ENCODE data around the gene GRIK4.

Gene GRIK4

DNA sequence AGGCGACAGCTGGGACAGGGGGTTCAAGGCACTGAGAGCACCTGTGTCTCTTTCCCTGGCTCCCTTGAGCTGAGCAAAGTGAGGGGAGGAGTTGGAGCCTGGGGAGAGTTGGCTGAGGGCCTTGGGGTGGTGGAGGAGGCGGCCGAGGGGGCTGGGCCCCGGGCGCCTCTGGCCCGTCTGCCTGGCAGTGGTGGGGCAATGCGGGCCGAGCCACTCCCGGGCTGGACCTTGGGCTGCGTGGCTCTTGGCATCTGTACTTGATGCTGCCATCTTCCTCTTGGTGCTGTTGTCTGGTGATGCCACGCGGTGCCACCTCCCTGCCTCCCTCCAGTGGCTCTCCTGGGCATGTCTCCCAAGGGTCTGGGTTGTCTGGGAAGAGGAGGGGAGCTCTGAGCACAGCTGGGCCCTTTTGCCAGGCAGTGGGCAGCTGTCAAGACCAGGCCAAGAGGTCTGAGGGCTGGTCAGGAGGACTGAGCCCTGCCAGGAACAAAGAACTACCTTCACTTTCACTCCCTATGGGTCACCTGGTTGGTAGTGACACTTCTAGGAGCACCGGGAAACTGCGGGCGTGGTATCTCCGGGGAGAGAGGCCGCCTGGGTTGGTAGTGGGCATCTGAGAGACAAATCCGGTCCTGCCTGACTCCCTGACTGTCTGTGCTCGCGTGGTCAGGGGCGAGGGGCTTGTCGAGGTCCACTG lies 1.3 kb downstream of the GRIK4 start:
- Histone ChIP-seq H3K9me3 (ENCODE audit: control insufficient read depth, low read length) (no peaks in the 10 kb centered on the region), H3K27me3 (ENCODE audit: control insufficient read depth, insufficient read depth, low read length) (peaks cover 44% of the 10 kb centered on the region), H3K9ac (ENCODE audit: low read length) (no peak overlapping the region), H3K4me3 (ENCODE audit: low read length) (no peak overlapping the region), H3K4me1 (ENCODE audit: control insufficient read depth, insufficient read depth, low read length) (peaks cover 4% of the 10 kb centered on the region), H3K36me3 (ENCODE audit: control insufficient read depth, insufficient read depth, low read length) (no peaks in the 10 kb centered on the region)

- H3K9me3 ChIP-seq (ENCODE audit: control insufficient read depth, low read length), result no peaks in the 10 kb centered on the region
- no peak overlapping the region for H3K4me3 ChIP-seq (ENCODE audit: low read length)
- peaks cover 44% of the 10 kb centered on the region for H3K27me3 ChIP-seq (ENCODE audit: control insufficient read depth, insufficient read depth, low read length)
- H3K36me3 ChIP-seq (ENCODE audit: control insufficient read depth, insufficient read depth, low read length), result no peaks in the 10 kb centered on the region
- H3K9ac ChIP-seq (ENCODE audit: low read length), result no peak overlapping the region
- peaks cover 4% of the 10 kb centered on the region for H3K4me1 ChIP-seq (ENCODE audit: control insufficient read depth, insufficient read depth, low read length)
These were observed 2.1 kb downstream of the GRIK4 start for GRCh38 chr11:120513436-120514315.

DNA sequence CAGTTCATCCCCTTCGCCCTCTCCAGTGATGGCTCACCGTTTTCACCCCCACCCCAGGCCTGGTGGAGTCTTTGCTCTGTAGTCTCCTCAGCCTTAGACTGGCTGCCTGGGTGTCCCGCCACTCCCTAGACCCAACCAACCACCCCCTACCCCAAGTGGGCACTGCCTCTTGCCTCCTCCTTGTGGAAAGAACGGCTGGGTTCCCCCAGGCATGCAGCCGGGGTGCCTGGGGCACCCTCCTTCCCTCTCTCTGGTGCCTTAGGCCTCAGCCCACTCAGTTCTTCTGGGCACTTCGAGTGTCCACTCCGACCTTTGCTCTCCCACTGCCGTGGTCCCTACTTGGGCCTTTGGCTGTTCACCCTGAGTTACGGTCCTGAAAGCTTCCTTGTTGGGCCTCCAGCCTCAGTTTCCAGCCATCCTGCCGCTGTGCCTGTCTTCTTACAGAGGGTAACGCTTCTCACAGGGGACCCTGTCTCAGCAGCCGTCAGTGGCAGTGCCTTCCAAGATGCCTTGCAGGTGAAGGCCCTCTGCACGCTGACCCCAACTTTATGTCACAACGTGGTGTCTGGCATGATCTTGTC lies 3.1 kb downstream of the GRIK4 start:
- Histone ChIP-seq H3K9ac (ENCODE audit: low read length) (no peak overlapping the region), H3K9me3 (ENCODE audit: control insufficient read depth, low read length) (no peaks in the 10 kb centered on the region), H3K27me3 (ENCODE audit: control insufficient read depth, insufficient read depth, low read length) (peaks cover 44% of the 10 kb centered on the region), H3K4me1 (ENCODE audit: control insufficient read depth, insufficient read depth, low read length) (peaks cover 4% of the 10 kb centered on the region), H3K4me3 (ENCODE audit: low read length) (no peak overlapping the region), H3K36me3 (ENCODE audit: control insufficient read depth, insufficient read depth, low read length) (no peaks in the 10 kb centered on the region)

DNA sequence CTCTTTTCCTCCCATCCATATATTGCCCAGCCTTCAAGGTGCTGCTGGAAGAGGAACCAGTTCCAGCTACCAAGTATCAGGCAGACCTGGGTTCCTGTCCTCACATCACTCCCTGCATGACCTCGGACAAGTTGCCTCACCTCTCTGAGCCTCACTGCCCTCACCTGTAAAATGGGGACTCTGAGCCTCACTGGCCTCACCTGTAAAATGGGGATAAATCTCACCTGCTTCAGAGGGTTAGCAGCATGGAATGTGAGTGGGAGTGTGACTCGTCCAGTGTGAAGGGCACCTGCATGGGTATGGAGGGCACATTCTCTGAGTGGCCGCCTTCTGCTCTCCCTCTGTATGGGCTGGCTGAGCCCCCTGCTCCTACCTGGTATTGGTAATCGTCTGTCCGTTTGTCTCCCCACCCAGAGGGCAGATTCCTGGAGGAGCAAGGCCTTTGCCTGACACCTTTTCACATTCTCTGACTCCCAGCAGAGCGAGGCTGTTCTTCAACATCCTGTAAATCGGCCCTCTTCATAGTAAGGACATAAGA lies 3.7 kb downstream of the GRIK4 start:
- no peak overlapping the region for H3K4me3 ChIP-seq (ENCODE audit: low read length)
- no peaks in the 10 kb centered on the region for H3K9me3 ChIP-seq (ENCODE audit: control insufficient read depth, low read length)
- peaks cover 44% of the 10 kb centered on the region for H3K27me3 ChIP-seq (ENCODE audit: control insufficient read depth, insufficient read depth, low read length)
- H3K9ac ChIP-seq (ENCODE audit: low read length), result no peak overlapping the region
- peaks cover 4% of the 10 kb centered on the region for H3K4me1 ChIP-seq (ENCODE audit: control insufficient read depth, insufficient read depth, low read length)
- H3K36me3 ChIP-seq (ENCODE audit: control insufficient read depth, insufficient read depth, low read length), result no peaks in the 10 kb centered on the region

GRCh38 chr11:120516461-120517389 lies 5.2 kb downstream of the GRIK4 start:
- peaks cover 36% of the 10 kb centered on the region for H3K27me3 ChIP-seq (ENCODE audit: control insufficient read depth, insufficient read depth, low read length)
- no peaks in the 10 kb centered on the region for H3K9me3 ChIP-seq (ENCODE audit: control insufficient read depth, low read length)
- peaks cover 4% of the 10 kb centered on the region for H3K4me1 ChIP-seq (ENCODE audit: control insufficient read depth, insufficient read depth, low read length)
- no peak overlapping the region for H3K4me3 ChIP-seq (ENCODE audit: low read length)
- no peaks in the 10 kb centered on the region for H3K36me3 ChIP-seq (ENCODE audit: control insufficient read depth, insufficient read depth, low read length)
- H3K9ac ChIP-seq (ENCODE audit: low read length), result no peak overlapping the region

DNA sequence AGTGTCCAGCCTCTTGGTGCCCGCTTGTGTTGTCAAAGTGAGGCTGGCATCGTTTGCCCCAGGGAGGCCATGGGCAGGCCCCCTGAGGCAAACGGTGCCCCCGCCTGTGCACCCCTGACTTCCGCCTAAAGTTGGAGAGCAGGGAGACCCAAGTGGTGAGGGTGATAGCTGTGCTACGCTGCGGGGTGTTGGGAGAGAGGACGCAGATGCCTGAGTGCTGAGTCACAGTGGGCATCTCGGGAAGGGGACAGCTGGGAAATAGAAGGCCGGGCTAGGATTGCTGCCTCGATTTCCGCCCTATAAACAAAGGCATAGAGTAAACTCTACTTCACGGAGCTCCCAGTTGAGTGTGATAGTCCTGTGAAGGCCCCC lies 5.8 kb downstream of the GRIK4 start:
- Histone ChIP-seq H3K9me3 (ENCODE audit: control insufficient read depth, low read length) (no peaks in the 10 kb centered on the region), H3K4me3 (ENCODE audit: low read length) (no peak overlapping the region), H3K27me3 (ENCODE audit: control insufficient read depth, insufficient read depth, low read length) (peaks cover 33% of the 10 kb centered on the region), H3K4me1 (ENCODE audit: control insufficient read depth, insufficient read depth, low read length) (peaks cover 4% of the 10 kb centered on the region), H3K9ac (ENCODE audit: low read length) (no peak overlapping the region), H3K36me3 (ENCODE audit: control insufficient read depth, insufficient read depth, low read length) (no peaks in the 10 kb centered on the region)

DNA sequence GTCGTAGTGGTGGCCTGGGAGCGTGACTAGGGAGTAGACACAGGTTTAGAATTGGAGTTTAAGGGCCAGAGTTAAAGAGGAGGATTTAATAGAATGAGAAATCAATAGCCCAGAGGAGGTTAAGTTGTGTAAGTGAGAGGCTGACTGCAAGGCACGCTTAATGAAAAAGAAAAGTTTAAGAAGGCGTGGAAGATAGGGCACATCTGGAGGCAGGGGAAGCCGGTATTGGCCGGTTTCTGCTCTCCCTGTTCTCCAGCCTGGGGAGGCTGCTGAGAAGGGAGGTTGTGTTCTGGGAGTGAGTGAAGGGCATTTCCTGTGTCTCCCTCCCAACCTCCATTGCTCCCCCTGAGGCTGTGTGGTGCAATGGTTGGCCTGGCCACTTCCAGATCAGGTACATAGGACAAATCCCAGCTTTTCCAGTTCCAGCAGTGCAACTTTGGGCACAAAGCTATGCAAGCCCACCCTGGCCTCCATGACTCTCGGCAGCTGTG lies 6.3 kb downstream of the GRIK4 start:
- no peak overlapping the region for H3K9ac ChIP-seq (ENCODE audit: low read length)
- H3K9me3 ChIP-seq (ENCODE audit: control insufficient read depth, low read length), result no peaks in the 10 kb centered on the region
- H3K27me3 ChIP-seq (ENCODE audit: control insufficient read depth, insufficient read depth, low read length), result peaks cover 34% of the 10 kb centered on the region
- no peaks in the 10 kb centered on the region for H3K36me3 ChIP-seq (ENCODE audit: control insufficient read depth, insufficient read depth, low read length)
- no peak overlapping the region for H3K4me3 ChIP-seq (ENCODE audit: low read length)
- peaks cover 4% of the 10 kb centered on the region for H3K4me1 ChIP-seq (ENCODE audit: control insufficient read depth, insufficient read depth, low read length)

DNA sequence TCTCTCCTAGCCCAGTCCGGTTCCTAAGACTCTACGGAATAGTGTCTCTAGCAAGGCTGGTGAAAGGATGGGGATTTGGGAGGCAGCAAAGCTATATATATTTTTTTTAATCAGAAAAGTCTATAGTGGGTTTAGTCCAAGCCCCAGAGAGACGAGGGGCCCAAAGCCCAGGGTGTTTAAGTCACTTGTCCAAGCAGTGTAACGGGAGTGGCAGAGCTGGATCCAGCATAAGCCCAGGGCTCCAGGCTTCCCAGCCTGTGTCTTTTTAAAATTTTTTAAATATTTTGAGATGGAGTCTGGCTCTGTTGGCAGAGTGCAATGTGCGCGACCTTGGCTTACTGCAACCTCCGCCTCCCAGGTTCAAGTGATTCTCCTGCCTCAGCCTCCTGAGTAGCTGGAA lies 6.8 kb downstream of the GRIK4 start:
- peaks cover 4% of the 10 kb centered on the region for H3K4me1 ChIP-seq (ENCODE audit: control insufficient read depth, insufficient read depth, low read length)
- no peak overlapping the region for H3K9ac ChIP-seq (ENCODE audit: low read length)
- no peaks in the 10 kb centered on the region for H3K9me3 ChIP-seq (ENCODE audit: control insufficient read depth, low read length)
- no peak overlapping the region for H3K4me3 ChIP-seq (ENCODE audit: low read length)
- H3K36me3 ChIP-seq (ENCODE audit: control insufficient read depth, insufficient read depth, low read length), result no peaks in the 10 kb centered on the region
- H3K27me3 ChIP-seq (ENCODE audit: control insufficient read depth, insufficient read depth, low read length), result peaks cover 34% of the 10 kb centered on the region

DNA sequence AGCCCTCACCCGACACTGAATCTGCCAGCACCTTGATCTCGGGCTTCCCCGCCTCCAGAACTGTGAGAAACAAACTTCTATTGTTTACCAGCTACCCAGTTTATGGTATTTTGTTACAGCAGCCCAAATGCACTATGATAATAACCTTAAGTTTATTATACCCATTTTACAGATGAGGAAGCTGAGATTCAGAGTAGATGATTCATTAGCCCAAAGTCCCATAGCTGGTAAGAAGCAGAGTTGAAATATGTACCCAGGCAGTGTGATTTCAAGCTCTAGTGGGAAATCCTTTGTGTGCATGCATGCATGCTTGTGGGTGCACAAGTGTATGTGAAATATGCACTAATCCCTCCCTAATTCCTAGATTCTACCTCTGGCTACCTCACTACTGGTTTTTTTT lies 7.9 kb downstream of the GRIK4 start:
- H3K36me3 ChIP-seq (ENCODE audit: control insufficient read depth, insufficient read depth, low read length), result no peaks in the 10 kb centered on the region
- H3K9me3 ChIP-seq (ENCODE audit: control insufficient read depth, low read length), result no peaks in the 10 kb centered on the region
- H3K4me1 ChIP-seq (ENCODE audit: control insufficient read depth, insufficient read depth, low read length), result peaks cover 4% of the 10 kb centered on the region
- H3K27me3 ChIP-seq (ENCODE audit: control insufficient read depth, insufficient read depth, low read length), result peaks cover 32% of the 10 kb centered on the region
- no peak overlapping the region for H3K4me3 ChIP-seq (ENCODE audit: low read length)
- no peak overlapping the region for H3K9ac ChIP-seq (ENCODE audit: low read length)

DNA sequence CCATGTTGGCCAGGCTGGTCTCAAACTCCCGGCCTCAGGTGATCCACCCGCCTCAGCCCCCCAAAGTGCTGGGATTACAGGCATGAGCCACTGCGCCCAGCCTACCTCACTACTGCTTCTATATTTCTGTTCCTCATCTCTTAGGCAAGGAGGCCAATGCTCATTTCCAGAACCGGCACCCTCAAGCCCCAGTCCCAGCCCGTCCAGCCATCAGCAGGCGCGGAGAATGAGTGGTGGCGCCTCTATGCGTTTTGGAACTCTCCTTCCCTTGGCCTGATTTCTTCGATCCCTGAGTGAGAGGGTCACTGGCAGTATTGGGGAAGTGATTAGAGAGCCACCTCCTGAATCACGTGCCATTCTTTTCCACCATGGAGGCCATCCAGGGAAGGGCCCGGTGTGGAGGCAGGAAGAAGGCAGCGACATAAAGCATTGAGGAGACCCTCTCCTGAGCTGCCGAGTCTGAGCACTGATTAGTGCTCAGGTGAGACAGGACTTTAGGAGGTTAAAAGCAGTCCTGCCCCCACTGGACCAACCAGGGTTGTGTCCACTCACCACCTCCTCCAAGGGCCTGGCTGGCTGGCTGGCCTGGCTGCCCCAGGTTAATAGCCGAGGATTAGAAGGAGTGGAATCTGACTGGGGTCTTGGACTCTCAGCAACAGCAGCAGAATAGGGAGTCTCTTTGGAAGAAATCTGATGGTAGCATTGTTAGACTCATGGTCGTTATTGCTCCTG lies 8.7 kb downstream of the GRIK4 start:
- H3K27me3 ChIP-seq (ENCODE audit: control insufficient read depth, insufficient read depth, low read length), result peaks cover 28% of the 10 kb centered on the region
- H3K36me3 ChIP-seq (ENCODE audit: control insufficient read depth, insufficient read depth, low read length), result no peaks in the 10 kb centered on the region
- no peak overlapping the region for H3K4me3 ChIP-seq (ENCODE audit: low read length)
- H3K4me1 ChIP-seq (ENCODE audit: control insufficient read depth, insufficient read depth, low read length), result peaks cover 4% of the 10 kb centered on the region
- H3K9me3 ChIP-seq (ENCODE audit: control insufficient read depth, low read length), result no peaks in the 10 kb centered on the region
- no peak overlapping the region for H3K9ac ChIP-seq (ENCODE audit: low read length)

DNA sequence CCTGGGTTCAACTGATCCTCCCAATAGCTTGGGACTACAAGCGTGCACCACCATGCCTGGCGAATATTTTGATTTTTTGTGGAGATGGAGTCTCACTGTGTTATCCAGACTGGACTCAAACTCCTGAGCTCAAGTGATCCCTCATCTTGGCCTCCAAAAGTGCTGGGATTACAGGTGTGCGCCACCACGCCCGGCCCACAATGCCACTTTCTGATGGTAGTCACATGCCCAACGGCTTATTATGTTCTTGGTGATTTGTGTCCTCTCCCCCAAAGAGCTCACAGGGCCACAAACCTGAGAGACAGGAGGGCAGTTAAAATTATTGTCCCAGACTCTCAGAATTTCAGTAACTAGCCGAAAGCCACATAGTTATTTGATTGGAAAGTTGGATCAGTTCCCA lies 9.6 kb downstream of the GRIK4 start:
- Histone ChIP-seq H3K9me3 (ENCODE audit: control insufficient read depth, low read length) (no peaks in the 10 kb centered on the region), H3K9ac (ENCODE audit: low read length) (no peak overlapping the region), H3K27me3 (ENCODE audit: control insufficient read depth, insufficient read depth, low read length) (peaks cover 23% of the 10 kb centered on the region), H3K4me1 (ENCODE audit: control insufficient read depth, insufficient read depth, low read length) (peaks cover 4% of the 10 kb centered on the region), H3K4me3 (ENCODE audit: low read length) (no peak overlapping the region), H3K36me3 (ENCODE audit: control insufficient read depth, insufficient read depth, low read length) (no peaks in the 10 kb centered on the region)
